Measurements from ENCODE around the gene TBRG1.
A peak's percentile ranks its signal among the peaks of the same experiment; 100 is the strongest.

DNA sequence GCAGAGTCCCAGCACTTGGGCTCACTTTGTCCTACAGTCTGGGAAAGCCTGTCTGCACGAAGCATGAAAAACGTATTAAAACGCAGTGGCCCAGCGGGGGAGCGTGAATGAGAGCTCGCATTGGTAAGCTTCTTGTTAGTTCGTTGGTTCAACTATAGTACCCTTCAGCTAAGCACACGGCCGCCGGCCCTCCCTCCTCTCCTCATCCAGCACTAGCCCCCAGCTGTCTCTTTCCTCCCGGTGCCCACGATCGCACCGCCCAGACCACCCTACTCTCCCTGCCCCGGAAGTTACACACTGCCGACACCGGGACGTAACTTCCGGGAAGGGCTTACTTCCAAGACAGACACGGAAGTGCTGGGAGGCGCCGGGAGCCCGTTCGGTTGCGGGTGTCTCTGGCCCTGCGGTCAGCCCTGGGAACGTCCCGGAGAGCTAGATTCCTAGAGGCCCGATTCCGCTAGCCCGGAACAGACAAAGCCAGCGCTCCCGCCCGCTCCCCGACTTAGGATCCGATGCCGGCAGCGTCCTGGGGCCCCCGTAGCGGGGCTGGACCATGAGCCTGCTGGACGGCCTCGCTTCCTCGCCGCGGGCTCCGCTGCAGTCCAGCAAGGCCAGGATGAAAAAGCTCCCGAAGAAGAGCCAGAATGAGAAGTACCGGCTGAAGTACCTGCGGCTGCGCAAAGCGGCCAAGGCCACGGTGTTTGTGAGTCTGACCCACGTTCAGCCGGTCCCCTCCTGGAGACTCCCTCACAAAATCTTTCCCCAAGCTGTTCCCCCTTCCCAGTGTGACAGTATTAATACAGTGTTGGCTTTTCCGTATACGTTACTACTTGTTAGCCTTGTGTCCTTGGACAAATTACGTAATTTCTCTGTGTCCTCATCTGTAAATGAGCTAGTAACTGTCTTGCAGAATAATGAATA lies at the start of gene TBRG1:
- TF ChIP-seq, protein P1, sequence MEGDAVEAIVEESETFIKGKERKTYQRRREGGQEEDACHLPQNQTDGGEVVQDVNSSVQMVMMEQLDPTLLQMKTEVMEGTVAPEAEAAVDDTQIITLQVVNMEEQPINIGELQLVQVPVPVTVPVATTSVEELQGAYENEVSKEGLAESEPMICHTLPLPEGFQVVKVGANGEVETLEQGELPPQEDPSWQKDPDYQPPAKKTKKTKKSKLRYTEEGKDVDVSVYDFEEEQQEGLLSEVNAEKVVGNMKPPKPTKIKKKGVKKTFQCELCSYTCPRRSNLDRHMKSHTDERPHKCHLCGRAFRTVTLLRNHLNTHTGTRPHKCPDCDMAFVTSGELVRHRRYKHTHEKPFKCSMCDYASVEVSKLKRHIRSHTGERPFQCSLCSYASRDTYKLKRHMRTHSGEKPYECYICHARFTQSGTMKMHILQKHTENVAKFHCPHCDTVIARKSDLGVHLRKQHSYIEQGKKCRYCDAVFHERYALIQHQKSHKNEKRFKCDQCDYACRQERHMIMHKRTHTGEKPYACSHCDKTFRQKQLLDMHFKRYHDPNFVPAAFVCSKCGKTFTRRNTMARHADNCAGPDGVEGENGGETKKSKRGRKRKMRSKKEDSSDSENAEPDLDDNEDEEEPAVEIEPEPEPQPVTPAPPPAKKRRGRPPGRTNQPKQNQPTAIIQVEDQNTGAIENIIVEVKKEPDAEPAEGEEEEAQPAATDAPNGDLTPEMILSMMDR (IDR thresholded peaks at IDR 0.05), result peak in 2 of 4 experiments; percentile 14 to 19
- peak; percentile 96 for TF ChIP-seq POLR2AphosphoS5 (IDR thresholded peaks at IDR 0.05)
